Activated CD4-positive, alpha-beta T cell treated with anti-CD3 and anti-CD28 coated beads, Interleukin-2, amount 50 U/mL, for 16 hours (primary cell): Measurements from ENCODE around the gene RBM22.

ENCODE experiments used
- DNase-seq: peaks from one replicate; pipeline ENCODE4 v3.0.0-alpha.2; 2020

RBM22 gene

GRCh38 chr5:150671509-150672236 is 29.2 kb downstream of the RBM22 start:
- DNase-seq: no peak

- no peak for DNase-seq
These were observed 29.9 kb downstream of the RBM22 start for GRCh38 chr5:150670948-150671310.

- DNase-seq: no peak
These were observed 30.5 kb downstream of the RBM22 start for GRCh38 chr5:150670275-150670947.

- DNase-seq: no peak
These were observed 35.8 kb downstream of the RBM22 start for GRCh38 chr5:150665044-150665443.

- no peak for DNase-seq
These were observed 36.9 kb downstream of the RBM22 start for GRCh38 chr5:150663936-150664335.

GRCh38 chr5:150662731-150663516 is 37.9 kb downstream of the RBM22 start:
- DNase-seq: no peak

- DNase-seq: no peak
These were observed 38.9 kb downstream of the RBM22 start for GRCh38 chr5:150661821-150662596.

- DNase-seq: no peak
These were observed 39.8 kb downstream of the RBM22 start, which contains the start of gene MYOZ3 for GRCh38 chr5:150661086-150661485. MYOZ3 (plus strand) TSS chr5:150661251; CDS start chr5:150662942, 1,691 bp downstream.

- no peak for DNase-seq
These were observed 40.6 kb downstream of the RBM22 start for GRCh38 chr5:150660108-150660831.

- DNase-seq: no peak
These were observed 41.3 kb downstream of the RBM22 start for GRCh38 chr5:150659360-150660107.

- DNase-seq: no peak
These were observed 42.1 kb downstream of the RBM22 start for GRCh38 chr5:150658699-150659265.

GRCh38 chr5:150658121-150658520 is 42.7 kb downstream of the RBM22 start:
- DNase-seq: no peak

- DNase-seq: peak; percentile 79
These were observed 44.4 kb downstream of the RBM22 start for GRCh38 chr5:150656191-150657132.

GRCh38 chr5:150655221-150655620 is 45.6 kb downstream of the RBM22 start:
- no peak for DNase-seq

- DNase-seq: no peak
These were observed 46.9 kb downstream of the RBM22 start for GRCh38 chr5:150653762-150654556.

GRCh38 chr5:150653145-150653761 is 47.6 kb downstream of the RBM22 start:
- DNase-seq: no peak

- DNase-seq: no peak
These were observed 48.8 kb downstream of the RBM22 start for GRCh38 chr5:150651924-150652671.

- no peak for DNase-seq
These were observed 49.5 kb downstream of the RBM22 start for GRCh38 chr5:150651382-150651781.
